IMR-90 (cell line): ENCODE measurements around the gene CDKAL1. TPM values are rescaled to one million over a fixed set of nuclear protein-coding genes. Genes with fewer than 3 reads are reported as not detected.

Experiments
- ATAC-seq: fragments of 200-7000 bp; cut with Tn5 transposase; 2 replicates; pipeline ENCODE4 v1.9.1; 2020; ENCODE audit warnings: low read depth, mild to moderate bottlenecking, moderate library complexity
- BruUV-seq: library from RNA; stranded (reverse); fragments of 400-500 nt; replicated peaks from 2 replicates; lab custom pipeline; 2021; lab: Mats Ljungman, UMichigan
- CTCF ChIA-PET: fragments of 300-600 bp; formaldehyde crosslinking; extraction: SDS; loops from one replicate; lab custom pipeline; 2021; ENCODE audit warnings: antibody characterized with exemption; lab: Yijun Ruan, JAX
- POLR2A ChIA-PET: fragments of 300-600 bp; sonication (Branson Sonifier 250); formaldehyde crosslinking; loops from one replicate; lab custom pipeline; 2022; ENCODE audit warnings: antibody characterized with exemption; ENCODE audit not compliant: unreplicated experiment; lab: Charles Lee
- DNase-seq: peaks from one replicate; pipeline ENCODE4 v3.0.0; 2013
- H2AFZ ChIP-seq: replicated peaks from 2 replicates; pipeline ENCODE3; 2013; ENCODE audit warnings: low read length, mild to moderate bottlenecking; ENCODE audit not compliant: poor library complexity
- H2AK5ac ChIP-seq: 2 replicates; pipeline ENCODE4 v1.6.1; 2013; ENCODE audit warnings: low read depth, low read length, inconsistent platforms
- H2AK9ac ChIP-seq: replicated peaks from 2 replicates; pipeline ENCODE3; 2013; ENCODE audit warnings: mild to moderate bottlenecking, low read depth, low read length, moderate library complexity; ENCODE audit not compliant: poor library complexity
- H2BK120ac ChIP-seq: 2 replicates; pipeline ENCODE4 v1.6.1; 2013; ENCODE audit warnings: low read depth, low read length, inconsistent platforms
- H2BK15ac ChIP-seq: 3 replicates; pipeline ENCODE4 v1.6.1; 2013; ENCODE audit warnings: low read depth, low read length, inconsistent platforms
- H2BK20ac ChIP-seq: 2 replicates; pipeline ENCODE4 v1.6.1; 2013; ENCODE audit warnings: low read depth, mild to moderate bottlenecking, inconsistent platforms, low read length, moderate library complexity
- H2BK5ac ChIP-seq: 2 replicates; pipeline ENCODE4 v1.6.1; 2013; ENCODE audit warnings: mild to moderate bottlenecking, low read depth, low read length, inconsistent platforms; ENCODE audit not compliant: poor library complexity, severe bottlenecking
- H3K14ac ChIP-seq: replicated peaks from 2 replicates; pipeline ENCODE4 v1.6.1; 2013; ENCODE audit warnings: low read depth, low read length, inconsistent platforms
- H3K18ac ChIP-seq: 2 replicates; pipeline ENCODE4 v1.6.1; 2013; ENCODE audit warnings: low read depth, low read length, control low read depth
- H3K23ac ChIP-seq: 2 replicates; pipeline ENCODE4 v1.6.1; 2013; ENCODE audit warnings: low read depth, low read length, inconsistent platforms
- H3K27ac ChIP-seq: 2 replicates; pipeline ENCODE4 v1.5.1; 2013; ENCODE audit warnings: mild to moderate bottlenecking, control low read depth, low read length; ENCODE audit not compliant: insufficient read depth
- H3K27me3 ChIP-seq: 2 replicates; pipeline ENCODE4 v1.6.1; 2013; ENCODE audit warnings: low read length; ENCODE audit not compliant: control insufficient read depth, insufficient read depth
- H3K36me3 ChIP-seq: 2 replicates; pipeline ENCODE4 v1.6.1; 2013; ENCODE audit warnings: low read length, mixed read lengths; ENCODE audit not compliant: control insufficient read depth, insufficient read depth
- H3K4ac ChIP-seq: 2 replicates; pipeline ENCODE4 v1.6.1; 2013; ENCODE audit warnings: low read depth, low read length, inconsistent platforms
- H3K4me1 ChIP-seq: 2 replicates; pipeline ENCODE4 v1.6.1; 2013; ENCODE audit warnings: low read length, mixed read lengths; ENCODE audit not compliant: control insufficient read depth, insufficient read depth
- H3K4me2 ChIP-seq: 2 replicates; pipeline ENCODE4 v1.6.1; 2013; ENCODE audit warnings: low read depth, mild to moderate bottlenecking, control low read depth, low read length, moderate library complexity
- H3K4me3 ChIP-seq: 2 replicates; pipeline ENCODE4 v1.5.1; 2013; ENCODE audit warnings: low read depth, mild to moderate bottlenecking, control low read depth, low read length, moderate library complexity; ENCODE audit not compliant: insufficient read depth
- H3K56ac ChIP-seq: 2 replicates; pipeline ENCODE4 v1.6.1; 2013; ENCODE audit warnings: low read length, inconsistent platforms; ENCODE audit not compliant: insufficient read depth; ENCODE audit errors: extremely low read depth
- H3K79me1 ChIP-seq, 2 experiments: 2 replicates each; pipeline ENCODE4 v1.6.1; 2013; ENCODE audit warnings: low read length in 2 of 2, inconsistent platforms in 1 of 2, low read depth in 1 of 2
- H3K9ac ChIP-seq: 2 replicates; pipeline ENCODE4 v1.6.1; 2013; ENCODE audit warnings: low read depth, low read length, control low read depth
- H3K9me1 ChIP-seq: 2 replicates; pipeline ENCODE4 v1.6.1; 2013; ENCODE audit warnings: low read length, inconsistent platforms; ENCODE audit not compliant: insufficient read depth
- H3K9me3 ChIP-seq: 2 replicates; pipeline ENCODE4 v1.6.1; 2013; ENCODE audit warnings: low read length; ENCODE audit not compliant: control insufficient read depth, insufficient read depth
- H4K20me1 ChIP-seq: 2 replicates; pipeline ENCODE4 v1.6.1; 2013; ENCODE audit warnings: low read length, inconsistent platforms; ENCODE audit not compliant: insufficient read depth
- H4K5ac ChIP-seq: 2 replicates; pipeline ENCODE4 v1.6.1; 2013; ENCODE audit warnings: mild to moderate bottlenecking, low read depth, low read length, control low read depth
- H4K8ac ChIP-seq, 2 experiments: 2 replicates each; pipeline ENCODE4 v1.6.1; 2013; ENCODE audit warnings: low read depth in 2 of 2, low read length in 2 of 2, control low read depth in 1 of 2, inconsistent platforms in 1 of 2
- H4K91ac ChIP-seq: 2 replicates; pipeline ENCODE4 v1.6.1; 2013; ENCODE audit warnings: low read depth, low read length, inconsistent platforms; ENCODE audit not compliant: insufficient read depth
- BHLHE40 ChIP-seq: fragments of 150-350 bp; IDR thresholded peaks from 2 replicates; pipeline ENCODE4 v1.6.1; 2016; ENCODE audit warnings: mild to moderate bottlenecking, low read depth, low read length
- CEBPB ChIP-seq: IDR thresholded peaks from 2 replicates; pipeline ENCODE4 v1.6.1; 2012; ENCODE audit warnings: low read depth, low read length, improper control_type of control experiment
- CHD1 ChIP-seq: IDR thresholded peaks from 2 replicates; pipeline ENCODE4 v1.6.1; 2012; ENCODE audit warnings: low read depth, low read length, improper control_type of control experiment
- FOS ChIP-seq: fragments of 150-350 bp; IDR thresholded peaks from 2 replicates; pipeline ENCODE4 v1.6.1; 2016; ENCODE audit warnings: low read depth, low read length
- MAFK ChIP-seq: IDR thresholded peaks from 2 replicates; pipeline ENCODE4 v1.6.1; 2012; ENCODE audit warnings: low read depth, low read length, improper control_type of control experiment
- MAZ ChIP-seq: IDR thresholded peaks from 2 replicates; pipeline ENCODE4 v1.6.1; 2012; ENCODE audit warnings: low read depth, mild to moderate bottlenecking, low read length, improper control_type of control experiment, moderate library complexity, borderline replicate concordance
- MXI1 ChIP-seq: IDR thresholded peaks from 2 replicates; pipeline ENCODE4 v1.6.1; 2012; ENCODE audit warnings: low read depth, mild to moderate bottlenecking, low read length, moderate library complexity, borderline replicate concordance
- NFE2L2 ChIP-seq: fragments of 150-350 bp; IDR thresholded peaks from 2 replicates; pipeline ENCODE4 v1.6.1; 2016; ENCODE audit warnings: low read depth, mild to moderate bottlenecking, low read length
- POLR2A ChIP-seq: IDR thresholded peaks from 2 replicates; pipeline ENCODE4 v1.6.1; 2012; ENCODE audit warnings: mild to moderate bottlenecking, low read depth, low read length
- RAD21 ChIP-seq: IDR thresholded peaks from 2 replicates; pipeline ENCODE4 v1.6.1; 2012; ENCODE audit warnings: low read length, improper control_type of control experiment
- RCOR1 ChIP-seq: IDR thresholded peaks from 2 replicates; pipeline ENCODE4 v1.6.1; 2012; ENCODE audit warnings: mild to moderate bottlenecking, low read length, improper control_type of control experiment; ENCODE audit not compliant: insufficient replicate concordance
- RFX5 ChIP-seq: IDR thresholded peaks from 2 replicates; pipeline ENCODE4 v1.8.0; 2012; ENCODE audit warnings: low read depth, mild to moderate bottlenecking, low read length, moderate library complexity
- SMC3 ChIP-seq: fragments of 150-350 bp; IDR thresholded peaks from 2 replicates; pipeline ENCODE4 v1.6.1; 2016; ENCODE audit warnings: low read depth, mild to moderate bottlenecking, antibody characterized with exemption, low read length, moderate library complexity
- USF2 ChIP-seq: fragments of 150-350 bp; IDR thresholded peaks from 2 replicates; pipeline ENCODE4 v1.6.1; 2017; ENCODE audit warnings: mild to moderate bottlenecking, antibody characterized with exemption, low read length, low read depth
- dilution Hi-C: fragments of 300-500 bp; cut with HindIII; formaldehyde crosslinking; loops from one replicate; pipeline ENCODE4 v1.14.3; 2018; ENCODE audit warnings: low sequenced_read_pairs; ENCODE audit not compliant: unreplicated experiment
- in situ Hi-C: fragments of 300-500 bp; cut with MboI; formaldehyde crosslinking; loops from 3 replicates; pipeline ENCODE4 v1.14.3; 2019; ENCODE audit warnings: low sequenced_read_pairs, inconsistent platforms, mixed read lengths
- intact Hi-C: fragments of 100-400 bp; cut with micrococcal nuclease; formaldehyde crosslinking; loops from 2 replicates; pipeline ENCODE4 v1.10.0; 2022
- polyA plus RNA-seq, 3 experiments: library from polyadenylated mRNA; depleted of rRNA; stranded (reverse); fragments of >200 nt; gene quantifications; 2 replicates each; pipeline ENCODE4 v1.2.3, GENCODE V29; 2012; ENCODE audit warnings: low replicate concordance in 1 of 3
- total RNA-seq: library from RNA; depleted of rRNA; stranded (reverse); fragments of >200 nt; gene quantifications from 2 replicates; pipeline ENCODE4 v1.2.3, GENCODE V29; 2012
- TF ChIP-seq, protein P1 (sequence below): conservative IDR thresholded peaks from 2 replicates; pipeline ENCODE4 v1.5.1; 2012; ENCODE audit warnings: mild to moderate bottlenecking, low read depth, low read length, improper control_type of control experiment
- TF ChIP-seq, protein P2 (sequence below): fragments of 150-350 bp; IDR thresholded peaks from 2 replicates; pipeline ENCODE4 v1.6.1; 2016; ENCODE audit warnings: low read depth, mild to moderate bottlenecking, low read length, moderate library complexity, borderline replicate concordance

The CDKAL1 gene
- total and polyA plus RNA-seq, 2 of the 4 experiments (the other 2 are of a cell fraction): 3.7 to 13.1 TPM

DNA sequence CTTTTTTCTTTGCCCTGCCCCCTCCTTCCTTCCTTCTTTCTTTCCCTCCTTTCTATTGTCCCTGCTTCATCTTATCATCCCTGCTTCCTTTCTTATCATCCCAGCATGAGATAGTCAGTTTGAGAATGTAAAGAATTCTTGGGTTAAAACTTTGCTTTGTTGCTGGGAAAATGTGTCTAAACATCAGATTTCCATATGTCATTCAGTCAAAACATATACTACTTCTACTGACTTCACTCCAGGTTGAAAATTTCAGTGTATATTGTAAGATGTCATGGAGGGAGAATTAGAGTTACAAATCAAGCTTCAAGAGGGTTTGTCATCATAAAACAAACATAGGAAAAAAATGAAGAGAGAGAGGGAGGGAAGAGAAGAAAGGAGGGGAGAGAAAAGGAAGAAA, 700.9 kb downstream of the CDKAL1 start:
- ATAC-seq: no peak
- CTCF ChIA-PET: no interaction called here

More for the DNA sequence above, 700.9 kb downstream of the CDKAL1 start:
- intact Hi-C loops (no loop called here), in situ Hi-C loops (no loop called here), dilution Hi-C loops (no loop called here)
- Histone ChIP-seq H2BK15ac (no peak overlapping the region), H4K91ac (no peak overlapping the region), H4K5ac (no peak overlapping the region), H3K4me2 (no peak overlapping the region), H2AFZ (no peak overlapping the region), H4K20me1 (no peaks in the 10 kb centered on the region), H3K4me3 (no peak overlapping the region), H3K9ac (no peak overlapping the region), H3K4me1 (no peaks in the 10 kb centered on the region), H4K8ac (no peak overlapping the region), H3K14ac (no peak overlapping the region), H2BK20ac (no peak overlapping the region), H2AK5ac (no peak overlapping the region), H2BK120ac (no peak overlapping the region), H3K36me3 (peaks cover 2% of the 10 kb centered on the region; the same call in 1 of the 2 replicates), H3K27me3 (no peaks in the 10 kb centered on the region), H2AK9ac (no peak overlapping the region), H3K27ac (no peak overlapping the region), H2BK5ac (no peak overlapping the region), H3K18ac (no peak overlapping the region), H3K9me1 (no peaks in the 10 kb centered on the region), H3K9me3 (no peaks in the 10 kb centered on the region), H3K56ac (no peak overlapping the region), H3K79me1 (no peaks in the 10 kb centered on the region), H3K23ac (no peak overlapping the region), H3K4ac (no peak overlapping the region)
- DNase-seq: no peak
- POLR2A ChIA-PET: no interaction called here
- TF ChIP-seq NFE2L2 (no peak), SMC3 (no peak), CHD1 (no peak), USF2 (no peak), FOS (no peak), CEBPB (no peak), MXI1 (no peak), MAFK (no peak), RFX5 (no peak), BHLHE40 (no peak), RCOR1 (no peak), POLR2A (no peak), RAD21 (no peak), MAZ (no peak)
- TF ChIP-seq, protein P1, sequence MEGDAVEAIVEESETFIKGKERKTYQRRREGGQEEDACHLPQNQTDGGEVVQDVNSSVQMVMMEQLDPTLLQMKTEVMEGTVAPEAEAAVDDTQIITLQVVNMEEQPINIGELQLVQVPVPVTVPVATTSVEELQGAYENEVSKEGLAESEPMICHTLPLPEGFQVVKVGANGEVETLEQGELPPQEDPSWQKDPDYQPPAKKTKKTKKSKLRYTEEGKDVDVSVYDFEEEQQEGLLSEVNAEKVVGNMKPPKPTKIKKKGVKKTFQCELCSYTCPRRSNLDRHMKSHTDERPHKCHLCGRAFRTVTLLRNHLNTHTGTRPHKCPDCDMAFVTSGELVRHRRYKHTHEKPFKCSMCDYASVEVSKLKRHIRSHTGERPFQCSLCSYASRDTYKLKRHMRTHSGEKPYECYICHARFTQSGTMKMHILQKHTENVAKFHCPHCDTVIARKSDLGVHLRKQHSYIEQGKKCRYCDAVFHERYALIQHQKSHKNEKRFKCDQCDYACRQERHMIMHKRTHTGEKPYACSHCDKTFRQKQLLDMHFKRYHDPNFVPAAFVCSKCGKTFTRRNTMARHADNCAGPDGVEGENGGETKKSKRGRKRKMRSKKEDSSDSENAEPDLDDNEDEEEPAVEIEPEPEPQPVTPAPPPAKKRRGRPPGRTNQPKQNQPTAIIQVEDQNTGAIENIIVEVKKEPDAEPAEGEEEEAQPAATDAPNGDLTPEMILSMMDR: no peak
- TF ChIP-seq, protein P2, sequence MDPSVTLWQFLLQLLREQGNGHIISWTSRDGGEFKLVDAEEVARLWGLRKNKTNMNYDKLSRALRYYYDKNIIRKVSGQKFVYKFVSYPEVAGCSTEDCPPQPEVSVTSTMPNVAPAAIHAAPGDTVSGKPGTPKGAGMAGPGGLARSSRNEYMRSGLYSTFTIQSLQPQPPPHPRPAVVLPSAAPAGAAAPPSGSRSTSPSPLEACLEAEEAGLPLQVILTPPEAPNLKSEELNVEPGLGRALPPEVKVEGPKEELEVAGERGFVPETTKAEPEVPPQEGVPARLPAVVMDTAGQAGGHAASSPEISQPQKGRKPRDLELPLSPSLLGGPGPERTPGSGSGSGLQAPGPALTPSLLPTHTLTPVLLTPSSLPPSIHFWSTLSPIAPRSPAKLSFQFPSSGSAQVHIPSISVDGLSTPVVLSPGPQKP: no peak
- no TSS peak for BruUV-seq
